A673 (cell line): ENCODE data around the gene ANK3. TPM values are rescaled to one million over a fixed set of nuclear protein-coding genes. Genes with fewer than 3 reads are reported as not detected.

Experiments used
- BruUV-seq: library from RNA; stranded (reverse); fragments of 400-500 nt; replicated peaks from 2 replicates; lab custom pipeline; 2021; lab: Mats Ljungman, UMichigan
- CTCF ChIA-PET: fragments of 300-600 bp; sonication (Branson Sonifier 250); formaldehyde crosslinking; loops from one replicate; lab custom pipeline; 2022; ENCODE audit warnings: antibody characterized with exemption; lab: Charles Lee
- POLR2A ChIA-PET: fragments of 300-600 bp; sonication (Branson Sonifier 250); formaldehyde crosslinking; loops from one replicate; lab custom pipeline; 2022; ENCODE audit warnings: antibody characterized with exemption; ENCODE audit not compliant: low non-redundant PET; lab: Charles Lee
- DNase-seq: peaks from one replicate; pipeline ENCODE4 v3.0.0-alpha.2; 2015; ENCODE audit warnings: low spot score
- H3K27ac ChIP-seq: fragments of 200-600 bp; sonication (generic); 2 replicates; pipeline ENCODE4 v1.5.1; 2016; ENCODE audit warnings: mixed run types, low read depth, mild to moderate bottlenecking, mixed read lengths, antibody characterized with exemption, low read length; ENCODE audit not compliant: poor library complexity, severe bottlenecking
- H3K27me3 ChIP-seq: fragments of 200-600 bp; sonication (generic); replicated peaks from 2 replicates; pipeline ENCODE4 v1.6.1; 2017; ENCODE audit warnings: mixed run types, low read depth, mild to moderate bottlenecking, mixed read lengths, antibody characterized with exemption, low read length; ENCODE audit not compliant: insufficient read depth, poor library complexity
- H3K36me3 ChIP-seq: fragments of 200-600 bp; sonication (generic); 2 replicates; pipeline ENCODE4 v1.6.1; 2016; ENCODE audit warnings: mixed run types, mild to moderate bottlenecking, mixed read lengths, antibody characterized with exemption, low read length; ENCODE audit not compliant: insufficient read depth, poor library complexity, severe bottlenecking
- H3K4me1 ChIP-seq: fragments of 200-600 bp; sonication (generic); 2 replicates; pipeline ENCODE4 v1.6.1; 2017; ENCODE audit warnings: mixed run types, mild to moderate bottlenecking, mixed read lengths, antibody characterized with exemption, low read length; ENCODE audit not compliant: insufficient read depth, poor library complexity, severe bottlenecking
- H3K4me3 ChIP-seq: fragments of 200-600 bp; sonication (generic); 2 replicates; pipeline ENCODE4 v1.5.1; 2016; ENCODE audit warnings: low read depth, mixed run types, mild to moderate bottlenecking, mixed read lengths, low read length; ENCODE audit not compliant: poor library complexity, severe bottlenecking
- H3K9me3 ChIP-seq: fragments of 200-600 bp; sonication (generic); 2 replicates; pipeline ENCODE4 v1.6.1; 2016; ENCODE audit warnings: mixed run types, low read depth, mild to moderate bottlenecking, mixed read lengths, antibody characterized with exemption, low read length; ENCODE audit not compliant: poor library complexity, severe bottlenecking
- EZH2 ChIP-seq: fragments of 200-600 bp; sonication (generic); IDR thresholded peaks from 2 replicates; pipeline ENCODE4 v1.6.1; 2017; ENCODE audit warnings: borderline replicate concordance, low read depth, mild to moderate bottlenecking, mixed read lengths, antibody characterized with exemption, low read length; ENCODE audit not compliant: poor library complexity, severe bottlenecking
- intact Hi-C: fragments of 100-400 bp; cut with micrococcal nuclease; formaldehyde crosslinking; loops from one replicate; pipeline ENCODE4 v1.10.0; 2022; ENCODE audit not compliant: unreplicated experiment
- total RNA-seq: library from RNA; stranded (reverse); gene quantifications from 2 replicates; pipeline ENCODE4 v1.2.3, GENCODE V29; 2021
- TF ChIP-seq, protein P1 (sequence below): fragments of 300-800, 200-600 bp; sonication (generic); conservative IDR thresholded peaks from 2 replicates; pipeline ENCODE4 v1.5.1; 2017; ENCODE audit warnings: low read depth, mild to moderate bottlenecking, antibody characterized with exemption, low read length, moderate library complexity, mixed read lengths

The ANK3 gene
- total RNA-seq, 1 experiment from 2014 or later: 13.5 TPM

DNA sequence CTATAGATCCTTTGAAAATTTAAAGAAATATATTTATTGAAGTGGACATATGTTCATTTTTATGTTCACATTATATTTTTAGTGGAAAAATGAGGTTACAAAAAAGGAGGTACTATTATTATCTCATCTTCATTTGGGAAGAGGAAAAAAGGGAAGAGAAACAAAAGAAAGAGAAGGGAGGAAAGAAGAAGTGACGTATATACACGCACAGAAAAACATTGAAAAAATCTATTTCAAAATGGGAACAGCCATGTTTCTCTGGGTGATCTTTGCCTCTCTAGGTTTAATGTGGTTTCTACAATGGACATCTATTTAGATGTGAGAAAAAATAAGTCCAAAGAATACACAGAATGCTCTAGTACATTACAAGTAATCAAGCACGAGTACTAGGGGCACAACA is 14.8 kb downstream of the ANK3 start:
- CTCF ChIA-PET: no interaction called here
- BruUV-seq: no TSS peak
- H3K36me3 ChIP-seq: no peaks in the 10 kb centered on the region
- TF ChIP-seq EZH2: no peak
- TF ChIP-seq, protein P1, sequence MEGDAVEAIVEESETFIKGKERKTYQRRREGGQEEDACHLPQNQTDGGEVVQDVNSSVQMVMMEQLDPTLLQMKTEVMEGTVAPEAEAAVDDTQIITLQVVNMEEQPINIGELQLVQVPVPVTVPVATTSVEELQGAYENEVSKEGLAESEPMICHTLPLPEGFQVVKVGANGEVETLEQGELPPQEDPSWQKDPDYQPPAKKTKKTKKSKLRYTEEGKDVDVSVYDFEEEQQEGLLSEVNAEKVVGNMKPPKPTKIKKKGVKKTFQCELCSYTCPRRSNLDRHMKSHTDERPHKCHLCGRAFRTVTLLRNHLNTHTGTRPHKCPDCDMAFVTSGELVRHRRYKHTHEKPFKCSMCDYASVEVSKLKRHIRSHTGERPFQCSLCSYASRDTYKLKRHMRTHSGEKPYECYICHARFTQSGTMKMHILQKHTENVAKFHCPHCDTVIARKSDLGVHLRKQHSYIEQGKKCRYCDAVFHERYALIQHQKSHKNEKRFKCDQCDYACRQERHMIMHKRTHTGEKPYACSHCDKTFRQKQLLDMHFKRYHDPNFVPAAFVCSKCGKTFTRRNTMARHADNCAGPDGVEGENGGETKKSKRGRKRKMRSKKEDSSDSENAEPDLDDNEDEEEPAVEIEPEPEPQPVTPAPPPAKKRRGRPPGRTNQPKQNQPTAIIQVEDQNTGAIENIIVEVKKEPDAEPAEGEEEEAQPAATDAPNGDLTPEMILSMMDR: no peak
- H3K9me3 ChIP-seq: no peaks in the 10 kb centered on the region
- no peak for DNase-seq
- no peak overlapping the region for H3K4me3 ChIP-seq
- no peak overlapping the region for H3K27ac ChIP-seq
- POLR2A ChIA-PET: no interaction called here
- intact Hi-C loops: no loop called here
- no peaks in the 10 kb centered on the region for H3K4me1 ChIP-seq
- H3K27me3 ChIP-seq: no peaks in the 10 kb centered on the region

DNA sequence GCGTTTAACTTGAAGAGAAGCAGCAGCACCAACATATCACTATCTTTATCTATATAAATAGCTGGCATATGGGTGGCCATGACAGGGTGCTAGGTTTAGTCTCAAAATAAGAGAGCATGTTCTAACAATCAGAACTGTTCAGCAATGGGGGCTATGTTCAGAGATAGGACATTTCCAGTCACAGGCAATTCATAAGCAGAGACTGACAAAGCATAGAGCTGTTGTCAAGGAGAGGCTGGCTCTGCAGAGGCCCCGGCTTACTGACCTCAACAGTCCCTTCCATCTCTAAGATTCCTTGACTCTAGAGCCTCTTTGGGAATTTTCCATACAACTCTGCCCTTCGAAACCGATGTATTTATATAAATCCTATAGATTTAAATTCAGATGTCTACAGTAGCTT is 17.2 kb downstream of the ANK3 start:
- no peak for TF ChIP-seq EZH2
- TF ChIP-seq, protein P1: no peak
- Histone ChIP-seq H3K27me3 (no peaks in the 10 kb centered on the region), H3K4me3 (no peak overlapping the region), H3K27ac (no peak overlapping the region), H3K36me3 (no peaks in the 10 kb centered on the region), H3K4me1 (peaks cover 3% of the 10 kb centered on the region), H3K9me3 (no peaks in the 10 kb centered on the region)
- ChIA-PET POLR2A (no interaction called here), CTCF (no interaction called here)
- no peak for DNase-seq
- intact Hi-C loops: no loop called here
- BruUV-seq: no TSS peak

DNA sequence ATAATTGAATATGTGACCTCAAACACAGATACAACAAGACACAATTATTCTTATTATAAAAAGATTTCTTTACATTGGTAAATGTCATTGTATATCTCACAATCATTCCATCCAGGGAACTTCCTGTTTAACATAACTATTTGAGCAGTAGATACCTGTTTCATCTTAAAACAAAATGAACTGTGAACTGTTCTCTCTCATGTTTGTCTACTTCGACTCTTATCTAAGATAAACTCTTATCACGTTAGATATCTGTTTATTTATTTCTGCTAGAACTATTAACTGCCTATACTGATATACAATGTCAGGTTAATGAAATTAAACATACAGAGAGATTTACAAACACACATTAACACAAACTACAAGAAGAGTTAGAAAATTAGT is 20.1 kb downstream of the ANK3 start:
- TF ChIP-seq, protein P1: no peak
- no peak for TF ChIP-seq EZH2
- BruUV-seq: no TSS peak
- intact Hi-C loops: no loop called here
- no peak overlapping the region for H3K4me3 ChIP-seq
- no peak overlapping the region for H3K27ac ChIP-seq
- no peak for DNase-seq
- CTCF ChIA-PET: no interaction called here
- H3K4me1 ChIP-seq: peaks cover 8% of the 10 kb centered on the region
- H3K36me3 ChIP-seq: no peaks in the 10 kb centered on the region
- no peaks in the 10 kb centered on the region for H3K27me3 ChIP-seq
- no peaks in the 10 kb centered on the region for H3K9me3 ChIP-seq
- POLR2A ChIA-PET: interaction anchor here (0.6 kb wide), 1 partner anchor 29 kb away, joined by 5 read pairs; no protein-coding TSS in a partner anchor
